PC-9 (cell line): ENCODE measurements around the gene ANAPC5. TPM values are rescaled to one million over a fixed set of nuclear protein-coding genes. Genes with fewer than 3 reads are reported as not detected.

Experiments
- BruUV-seq: library from RNA; stranded (reverse); fragments of 400-500 nt; replicated peaks from 2 replicates; lab custom pipeline; 2021; lab: Mats Ljungman, UMichigan
- CTCF ChIA-PET: fragments of 300-600 bp; sonication (Branson Sonifier 250); formaldehyde crosslinking; loops from one replicate; lab custom pipeline; 2022; ENCODE audit warnings: antibody characterized with exemption; lab: Charles Lee
- POLR2A ChIA-PET: fragments of 300-600 bp; sonication (Branson Sonifier 250); formaldehyde crosslinking; loops from one replicate; lab custom pipeline; 2022; ENCODE audit warnings: antibody characterized with exemption; ENCODE audit not compliant: unreplicated experiment; lab: Charles Lee
- DNase-seq, 2 experiments: peaks; one replicate each; pipeline versions ENCODE4 v3.0.0 to v3.0.0-alpha.2; 2015 to 2022; ENCODE audit warnings: mixed read lengths in 1 of 2
- H2AFZ ChIP-seq: fragments of 200-600 bp; sonication (generic); 2 replicates; pipeline ENCODE4 v1.8.1; 2017; ENCODE audit warnings: antibody characterized with exemption
- H3F3A ChIP-seq: fragments of 200-600 bp; sonication (generic); 2 replicates; pipeline ENCODE4 v1.8.1; 2017; ENCODE audit warnings: antibody characterized with exemption, mild to moderate bottlenecking, low read depth; ENCODE audit not compliant: insufficient read depth
- H3K27ac ChIP-seq: fragments of 200-600 bp; sonication (generic); 2 replicates; pipeline ENCODE4 v1.6.1; 2016; ENCODE audit warnings: mixed run types
- H3K27me3 ChIP-seq: fragments of 200-600 bp; sonication (generic); 2 replicates; pipeline ENCODE4 v1.6.1; 2016; ENCODE audit warnings: low read depth, mixed run types; ENCODE audit not compliant: insufficient read depth
- H3K36me3 ChIP-seq: fragments of 200-600 bp; sonication (generic); 2 replicates; pipeline ENCODE4 v1.6.1; 2016; ENCODE audit warnings: low read depth, mixed run types
- H3K4me1 ChIP-seq: fragments of 200-600 bp; sonication (generic); replicated peaks from 2 replicates; pipeline ENCODE4 v1.6.1; 2016; ENCODE audit warnings: mixed run types; ENCODE audit not compliant: insufficient read depth
- H3K4me2 ChIP-seq: fragments of 200-600 bp; sonication (generic); 2 replicates; pipeline ENCODE4 v1.6.1; 2017; ENCODE audit warnings: mixed run types
- H3K4me3 ChIP-seq: fragments of 200-600 bp; sonication (generic); 2 replicates; pipeline ENCODE4 v1.6.1; 2016; ENCODE audit warnings: mixed run types
- H3K79me2 ChIP-seq: fragments of 200-600 bp; sonication (generic); 2 replicates; pipeline ENCODE4 v1.6.1; 2017; ENCODE audit warnings: low read depth, mixed run types
- H3K9me2 ChIP-seq: fragments of 200-600 bp; sonication (generic); 2 replicates; pipeline ENCODE4 v1.8.1; 2017; ENCODE audit warnings: mild to moderate bottlenecking; ENCODE audit not compliant: insufficient read depth
- H3K9me3 ChIP-seq: fragments of 200-600 bp; sonication (generic); 2 replicates; pipeline ENCODE4 v1.8.1; 2016; ENCODE audit warnings: low read depth; ENCODE audit not compliant: insufficient read depth
- H4K20me1 ChIP-seq: fragments of 200-600 bp; sonication (generic); 2 replicates; pipeline ENCODE4 v1.8.1; 2017; ENCODE audit not compliant: insufficient read depth
- EZH2 ChIP-seq: fragments of 200-600 bp; sonication (generic); IDR thresholded peaks from 2 replicates; pipeline ENCODE4 v1.8.0; 2017; ENCODE audit warnings: antibody characterized with exemption, low read depth
- intact Hi-C: fragments of 100-400 bp; cut with micrococcal nuclease; formaldehyde crosslinking; loops from one replicate; pipeline ENCODE4 v1.10.0; 2022; ENCODE audit not compliant: unreplicated experiment
- total RNA-seq: library from RNA; stranded (reverse); gene quantifications from 2 replicates; pipeline ENCODE4 v1.2.3, GENCODE V29; 2021
- TF ChIP-seq, protein P1 (sequence below): fragments of 200-600 bp; sonication (generic); conservative IDR thresholded peaks from 2 replicates; pipeline ENCODE4 v1.6.1; 2017; ENCODE audit warnings: mixed run types, antibody characterized with exemption, mild to moderate bottlenecking, moderate library complexity

Gene ANAPC5
- total RNA-seq, 1 experiment from 2014 or later: 93.6 TPM

DNA sequence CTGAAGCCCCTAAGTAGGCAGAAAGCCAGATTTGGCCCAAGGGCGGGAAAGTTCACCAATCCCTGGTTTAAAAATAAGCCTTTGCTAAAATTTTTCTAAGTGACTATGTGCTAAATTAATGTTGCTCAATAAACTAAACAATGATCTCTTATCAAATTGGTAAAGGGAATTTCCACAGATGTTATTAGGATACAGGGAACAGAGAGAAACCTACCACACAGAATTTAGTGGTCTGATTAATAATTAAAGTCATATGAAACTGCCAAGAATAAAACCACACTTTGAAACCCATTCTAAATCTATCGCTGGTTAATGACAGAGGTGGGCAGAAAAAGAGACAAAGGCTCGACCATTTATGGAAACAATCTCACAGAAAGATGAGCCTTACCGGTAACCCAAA lies 22.0 kb downstream of the ANAPC5 start:
- intact Hi-C loops: no loop called here
- peaks cover 39% of the 10 kb centered on the region for H3K36me3 ChIP-seq
- H3F3A ChIP-seq: no peaks in the 10 kb centered on the region
- POLR2A ChIA-PET: no interaction called here
- no peaks in the 10 kb centered on the region for H3K9me3 ChIP-seq
- H3K79me2 ChIP-seq: no peaks in the 10 kb centered on the region
- H3K9me2 ChIP-seq: no peaks in the 10 kb centered on the region
- H3K27me3 ChIP-seq: no peaks in the 10 kb centered on the region
- TF ChIP-seq, protein P1, sequence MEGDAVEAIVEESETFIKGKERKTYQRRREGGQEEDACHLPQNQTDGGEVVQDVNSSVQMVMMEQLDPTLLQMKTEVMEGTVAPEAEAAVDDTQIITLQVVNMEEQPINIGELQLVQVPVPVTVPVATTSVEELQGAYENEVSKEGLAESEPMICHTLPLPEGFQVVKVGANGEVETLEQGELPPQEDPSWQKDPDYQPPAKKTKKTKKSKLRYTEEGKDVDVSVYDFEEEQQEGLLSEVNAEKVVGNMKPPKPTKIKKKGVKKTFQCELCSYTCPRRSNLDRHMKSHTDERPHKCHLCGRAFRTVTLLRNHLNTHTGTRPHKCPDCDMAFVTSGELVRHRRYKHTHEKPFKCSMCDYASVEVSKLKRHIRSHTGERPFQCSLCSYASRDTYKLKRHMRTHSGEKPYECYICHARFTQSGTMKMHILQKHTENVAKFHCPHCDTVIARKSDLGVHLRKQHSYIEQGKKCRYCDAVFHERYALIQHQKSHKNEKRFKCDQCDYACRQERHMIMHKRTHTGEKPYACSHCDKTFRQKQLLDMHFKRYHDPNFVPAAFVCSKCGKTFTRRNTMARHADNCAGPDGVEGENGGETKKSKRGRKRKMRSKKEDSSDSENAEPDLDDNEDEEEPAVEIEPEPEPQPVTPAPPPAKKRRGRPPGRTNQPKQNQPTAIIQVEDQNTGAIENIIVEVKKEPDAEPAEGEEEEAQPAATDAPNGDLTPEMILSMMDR: no peak
- no peak for TF ChIP-seq EZH2
- no peak overlapping the region for H3K4me3 ChIP-seq
- H3K27ac ChIP-seq: no peak overlapping the region
- CTCF ChIA-PET: no interaction called here
- H3K4me2 ChIP-seq: no peak overlapping the region
- no peaks in the 10 kb centered on the region for H3K4me1 ChIP-seq
- H4K20me1 ChIP-seq: no peaks in the 10 kb centered on the region
- no peak overlapping the region for H2AFZ ChIP-seq
- DNase-seq: no peak
- BruUV-seq: no TSS peak

DNA sequence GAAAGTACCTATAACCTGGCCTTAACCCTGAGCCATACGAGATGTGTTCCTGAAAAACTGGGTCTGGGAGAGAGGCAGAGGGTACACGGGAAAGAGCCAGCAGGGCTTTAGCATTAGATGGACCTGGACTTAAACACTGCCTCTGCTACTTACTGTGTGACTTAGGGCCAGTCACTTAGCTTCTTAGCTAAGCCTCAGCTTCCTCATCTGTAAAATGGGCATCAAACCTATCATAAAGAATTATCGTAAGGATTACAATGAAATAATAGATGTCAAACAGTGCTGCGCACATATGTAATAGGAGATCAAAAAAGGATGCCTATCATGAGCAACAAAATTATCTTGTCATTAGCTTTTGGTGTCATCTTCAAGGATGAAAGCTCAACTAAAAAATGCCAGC lies 23.6 kb downstream of the ANAPC5 start:
- intact Hi-C loops: no loop called here

DNA sequence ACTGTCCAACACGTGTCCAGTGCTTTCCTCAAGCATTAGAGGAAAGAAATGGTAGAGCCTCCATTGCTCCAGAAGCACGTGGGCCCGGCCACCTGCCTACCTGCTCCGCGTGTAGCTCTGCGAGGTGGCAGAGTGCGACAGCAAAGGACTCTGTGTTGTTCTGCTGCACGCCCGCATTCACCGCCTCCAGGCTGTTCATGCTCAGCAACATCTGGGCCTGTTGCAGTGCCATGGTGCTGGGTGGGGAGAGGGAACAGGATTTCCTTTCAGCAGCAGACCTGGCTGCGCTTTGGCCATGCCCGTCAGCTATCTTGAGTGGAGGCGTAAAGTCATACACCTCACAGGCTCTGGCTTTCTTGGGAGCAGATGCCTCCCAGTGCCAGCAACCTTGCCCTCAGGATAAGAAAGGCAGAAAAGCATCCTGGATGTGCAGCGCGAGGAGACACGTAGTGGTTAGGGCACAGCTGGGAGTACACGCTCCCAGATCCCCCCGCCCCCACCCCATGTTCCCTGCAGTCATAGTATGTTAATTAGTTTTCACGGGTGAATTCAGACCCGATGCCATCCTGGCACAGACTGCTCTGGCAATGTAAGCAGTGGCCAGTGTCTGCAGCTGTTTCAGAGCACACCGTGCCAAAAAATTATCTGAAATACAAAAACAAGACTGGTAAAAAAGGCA lies 25.1 kb downstream of the ANAPC5 start:
- no peak for DNase-seq
- H3K27me3 ChIP-seq: no peaks in the 10 kb centered on the region
- no peaks in the 10 kb centered on the region for H3K9me2 ChIP-seq
- H3K79me2 ChIP-seq: no peaks in the 10 kb centered on the region
- no peaks in the 10 kb centered on the region for H4K20me1 ChIP-seq
- ChIA-PET CTCF (no interaction called here), POLR2A (interaction anchor here (0.6 kb wide), 1 partner anchor 101 kb away, joined by 3 read pairs; no protein-coding TSS in a partner anchor)
- BruUV-seq: no TSS peak
- H3K4me3 ChIP-seq: no peak overlapping the region
- no peaks in the 10 kb centered on the region for H3K4me1 ChIP-seq
- no peaks in the 10 kb centered on the region for H3K9me3 ChIP-seq
- no peak overlapping the region for H3K4me2 ChIP-seq
- TF ChIP-seq EZH2: no peak
- TF ChIP-seq, protein P1: no peak
- no peaks in the 10 kb centered on the region for H3F3A ChIP-seq
- no peak overlapping the region for H2AFZ ChIP-seq
- intact Hi-C loops: no loop called here
- H3K27ac ChIP-seq: no peak overlapping the region
- H3K36me3 ChIP-seq: peaks cover 32% of the 10 kb centered on the region

More for the DNA sequence above, 23.6 kb downstream of the ANAPC5 start:
- Histone ChIP-seq H3K4me1 (no peaks in the 10 kb centered on the region), H3K27ac (no peak overlapping the region), H3F3A (no peaks in the 10 kb centered on the region), H3K4me2 (no peak overlapping the region), H3K36me3 (peaks cover 35% of the 10 kb centered on the region), H2AFZ (no peak overlapping the region), H3K9me2 (no peaks in the 10 kb centered on the region), H3K27me3 (no peaks in the 10 kb centered on the region), H3K79me2 (no peaks in the 10 kb centered on the region), H3K4me3 (no peak overlapping the region), H3K9me3 (no peaks in the 10 kb centered on the region), H4K20me1 (no peaks in the 10 kb centered on the region)
- ChIA-PET POLR2A (no interaction called here), CTCF (interaction anchor here (1.0 kb wide), 1 partner anchor 269 kb away, joined by 3 read pairs; no protein-coding TSS in a partner anchor)
- DNase-seq: no peak
- no peak for TF ChIP-seq EZH2
- TF ChIP-seq, protein P1: no peak
- no TSS peak for BruUV-seq
